Stimulated activated CD8-positive, alpha-beta memory T cell treated with anti-CD3 and anti-CD28 coated beads, Interleukin-7, amount 100 ng/mL, for 4 hours (primary cell): ENCODE data around the gene DTX3.
"Not testable (repeated sequence)": the region's sequence is repeated elsewhere in the genome, so short reads cannot be mapped to it uniquely, and the experiment has no call there.

Experiments
- DNase-seq, 2 donors: peaks; one replicate each; pipeline ENCODE4 v3.0.0-alpha.2; 2020; ENCODE audit warnings: low read depth in 2 of 2

DTX3 gene

DNA sequence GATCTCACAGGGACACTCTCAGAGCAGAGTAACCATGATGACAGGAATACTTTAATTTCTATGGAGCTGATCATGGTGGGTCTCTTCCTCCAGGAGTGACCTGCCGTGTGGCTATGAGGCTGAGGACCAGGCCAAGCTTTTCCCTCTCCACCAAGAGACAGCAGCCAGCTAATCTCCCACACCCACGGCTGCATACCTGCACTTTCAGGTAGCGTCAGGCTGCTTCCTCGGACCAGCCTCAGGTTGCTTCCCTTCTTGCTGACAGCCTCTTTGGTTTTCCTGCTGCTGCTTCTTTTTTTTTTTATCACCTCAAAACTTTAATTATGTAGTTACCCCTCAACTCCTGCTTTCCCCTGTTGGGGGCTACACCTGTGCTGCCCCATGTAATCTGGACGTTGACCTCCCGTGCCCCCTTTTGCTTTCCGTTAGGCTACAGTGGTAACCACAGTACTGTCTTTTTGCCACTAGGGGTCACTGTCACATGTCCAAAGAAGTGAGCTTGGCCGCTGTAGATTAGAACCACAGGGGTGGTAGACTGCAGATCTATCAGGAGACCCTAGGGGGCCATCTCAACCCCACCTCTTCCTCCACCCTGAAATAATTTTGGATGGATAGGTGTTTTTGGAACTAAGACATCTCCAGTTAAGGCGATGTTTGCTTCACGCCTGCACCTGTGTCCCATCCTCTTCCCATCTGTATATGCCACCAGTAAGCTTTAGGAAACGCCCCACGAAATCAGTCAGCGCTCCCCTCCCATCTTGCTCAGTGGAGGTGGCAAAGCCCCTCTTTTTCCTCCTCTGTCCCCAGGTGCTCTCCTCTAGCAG is 21.4 kb upstream of the DTX3 start:
- DNase-seq, result peak; percentile 39 to 55

DNA sequence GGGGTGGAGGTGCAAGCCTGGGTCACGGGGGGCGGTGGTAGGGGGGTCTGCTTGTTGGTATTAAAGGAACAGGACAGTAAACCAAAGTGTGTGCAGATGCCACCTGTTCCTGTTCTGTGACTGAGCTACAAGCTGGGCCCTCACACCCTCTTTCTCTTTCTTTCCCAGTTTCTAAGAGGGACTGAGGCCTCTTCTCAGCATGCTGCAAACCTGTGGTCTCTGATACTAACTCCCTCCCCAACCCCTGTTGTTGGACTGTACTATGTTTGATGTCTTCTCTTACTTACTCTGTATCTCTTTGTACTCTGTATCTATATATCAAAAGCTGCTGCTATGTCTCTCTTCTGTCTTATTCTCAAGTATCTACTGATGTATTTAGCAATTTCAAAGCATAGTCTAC is 20.6 kb upstream of the DTX3 start:
- no peak for DNase-seq

DNA sequence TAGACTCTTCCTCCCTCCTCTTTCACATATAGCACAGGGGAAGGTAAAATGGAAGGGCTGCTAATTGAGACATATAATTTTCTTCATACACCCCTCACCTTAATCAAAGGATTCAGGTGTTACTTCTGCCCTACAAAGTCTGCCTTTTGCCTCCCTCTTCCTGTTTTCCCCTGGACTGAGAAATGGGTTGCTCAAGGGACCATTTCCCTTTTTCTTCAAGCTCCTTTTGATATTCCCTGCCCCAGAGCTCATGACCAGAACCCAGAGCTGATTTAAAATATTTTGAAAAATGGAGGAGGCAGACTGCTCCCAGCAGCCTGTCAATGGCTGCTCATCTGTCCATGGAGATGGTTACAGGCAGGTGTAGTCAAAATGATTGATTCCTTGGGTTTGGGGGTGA is 19.9 kb upstream of the DTX3 start:
- no peak for DNase-seq

DNA sequence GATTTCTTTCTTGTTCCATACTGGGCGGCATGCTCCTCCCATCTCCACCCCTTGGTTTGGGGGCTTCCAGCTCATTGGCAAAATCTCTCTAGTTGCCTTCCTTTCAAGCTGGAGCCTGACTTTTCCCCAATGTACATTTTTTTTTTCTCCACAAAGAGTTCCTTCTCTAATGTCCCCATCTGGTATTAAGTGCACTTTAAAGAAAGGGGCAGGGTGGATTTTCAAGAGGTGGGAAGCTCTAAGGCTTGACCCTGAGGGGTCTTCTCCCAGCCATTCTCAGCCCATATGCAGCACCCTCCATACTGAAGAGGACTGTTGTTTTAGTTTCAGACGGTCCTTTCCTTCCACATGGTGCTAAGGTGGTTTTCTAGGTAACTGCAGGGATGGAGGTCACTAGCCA is 19.5 kb upstream of the DTX3 start:
- no peak for DNase-seq

DNA sequence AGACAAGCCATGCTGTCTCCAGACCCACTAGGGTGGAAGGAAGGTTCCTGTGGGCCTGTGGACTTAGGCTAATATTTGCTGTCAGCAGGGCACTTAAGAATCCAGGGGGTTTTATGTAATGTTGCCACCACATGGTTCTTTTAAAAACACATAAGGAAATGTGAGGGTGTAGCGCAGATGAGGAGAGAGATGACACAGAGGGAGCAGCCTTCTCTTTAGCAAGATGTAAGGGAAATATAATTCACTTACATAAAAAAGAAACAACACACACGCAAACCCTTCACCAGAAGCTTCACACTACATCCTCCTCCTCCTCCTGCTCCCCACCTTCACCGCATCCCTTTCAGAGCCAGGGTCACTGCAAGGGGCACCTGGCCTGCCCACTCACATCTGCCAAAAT is 18.5 kb upstream of the DTX3 start:
- DNase-seq, result no peak

DNA sequence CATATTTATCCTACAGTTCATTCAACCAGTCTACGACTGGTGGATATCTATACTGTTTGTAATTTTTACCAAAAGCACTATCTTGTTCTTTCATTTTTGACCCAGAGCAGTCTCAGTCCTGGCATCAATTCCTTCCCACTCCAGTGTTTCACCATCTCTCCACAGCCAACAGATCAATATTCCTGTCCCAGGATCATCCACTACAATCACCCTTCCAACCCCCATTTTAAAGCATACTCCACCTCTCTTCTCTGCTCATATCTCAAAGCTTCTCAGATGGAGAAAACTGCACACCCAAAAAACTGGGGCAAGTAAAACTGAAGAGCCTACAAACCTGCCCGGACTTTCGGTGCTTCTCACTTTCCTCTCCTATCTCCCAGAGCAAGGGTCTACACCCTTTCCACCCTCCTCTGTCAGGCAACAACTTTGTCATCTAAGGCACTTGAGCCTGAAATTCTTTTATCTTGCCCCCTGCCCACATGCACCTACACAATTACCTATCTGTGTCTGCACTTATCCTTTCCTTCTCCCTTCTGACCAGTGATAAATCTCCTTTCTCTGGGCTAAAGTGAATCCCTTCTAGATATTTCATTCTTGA is 17.7 kb upstream of the DTX3 start:
- DNase-seq, result no peak

DNA sequence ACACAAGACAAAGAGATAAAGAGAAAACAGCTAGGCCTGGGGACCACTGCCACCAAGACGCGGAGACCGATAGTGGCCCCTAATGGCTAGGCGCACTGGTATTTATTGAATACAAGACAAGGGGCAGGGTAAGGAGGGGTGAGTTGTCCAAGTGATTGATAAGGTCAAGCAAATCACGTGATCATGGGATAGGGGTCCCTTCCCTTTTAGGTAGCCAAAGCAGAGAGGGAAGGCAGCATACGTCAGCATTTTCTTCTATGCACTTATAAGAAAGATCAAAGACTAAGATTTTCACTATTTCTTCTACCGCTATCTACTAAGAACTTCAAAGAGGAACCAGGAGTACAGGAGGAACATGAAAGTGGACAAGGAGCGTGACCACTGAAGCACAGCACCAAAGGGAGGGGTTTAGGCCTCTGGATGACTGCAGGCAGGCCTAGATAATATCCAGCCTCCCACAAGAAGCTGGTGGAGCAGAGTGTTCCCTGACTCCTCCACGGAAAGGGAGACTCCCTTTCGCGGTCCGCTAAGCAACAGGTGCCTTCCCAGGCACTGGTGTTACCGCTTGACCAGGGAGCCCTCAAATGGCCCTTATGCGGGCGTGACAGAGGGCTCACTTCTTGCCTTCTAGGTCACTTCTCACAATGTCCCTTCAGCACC is 15.5 kb upstream of the DTX3 start:
- not testable (repeated sequence) for DNase-seq

DNA sequence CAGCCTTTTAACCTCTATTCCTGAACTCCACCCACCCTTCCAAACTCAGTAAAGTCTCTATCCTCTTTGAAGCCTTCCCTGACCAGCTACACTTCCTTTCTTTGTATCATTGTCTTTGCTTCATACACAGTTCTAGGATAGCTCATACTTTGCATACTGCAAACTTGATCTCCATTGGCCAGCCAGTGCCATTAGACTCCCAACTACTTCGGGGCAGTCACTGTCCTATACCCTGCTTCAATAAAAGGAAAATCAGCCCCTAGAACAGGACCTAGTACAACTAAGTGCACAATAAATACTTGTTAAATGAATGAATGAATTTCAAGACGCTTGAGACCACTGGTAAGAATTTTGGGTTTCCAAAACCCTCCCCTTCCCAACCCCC is 14.2 kb upstream of the DTX3 start:
- no peak for DNase-seq

DNA sequence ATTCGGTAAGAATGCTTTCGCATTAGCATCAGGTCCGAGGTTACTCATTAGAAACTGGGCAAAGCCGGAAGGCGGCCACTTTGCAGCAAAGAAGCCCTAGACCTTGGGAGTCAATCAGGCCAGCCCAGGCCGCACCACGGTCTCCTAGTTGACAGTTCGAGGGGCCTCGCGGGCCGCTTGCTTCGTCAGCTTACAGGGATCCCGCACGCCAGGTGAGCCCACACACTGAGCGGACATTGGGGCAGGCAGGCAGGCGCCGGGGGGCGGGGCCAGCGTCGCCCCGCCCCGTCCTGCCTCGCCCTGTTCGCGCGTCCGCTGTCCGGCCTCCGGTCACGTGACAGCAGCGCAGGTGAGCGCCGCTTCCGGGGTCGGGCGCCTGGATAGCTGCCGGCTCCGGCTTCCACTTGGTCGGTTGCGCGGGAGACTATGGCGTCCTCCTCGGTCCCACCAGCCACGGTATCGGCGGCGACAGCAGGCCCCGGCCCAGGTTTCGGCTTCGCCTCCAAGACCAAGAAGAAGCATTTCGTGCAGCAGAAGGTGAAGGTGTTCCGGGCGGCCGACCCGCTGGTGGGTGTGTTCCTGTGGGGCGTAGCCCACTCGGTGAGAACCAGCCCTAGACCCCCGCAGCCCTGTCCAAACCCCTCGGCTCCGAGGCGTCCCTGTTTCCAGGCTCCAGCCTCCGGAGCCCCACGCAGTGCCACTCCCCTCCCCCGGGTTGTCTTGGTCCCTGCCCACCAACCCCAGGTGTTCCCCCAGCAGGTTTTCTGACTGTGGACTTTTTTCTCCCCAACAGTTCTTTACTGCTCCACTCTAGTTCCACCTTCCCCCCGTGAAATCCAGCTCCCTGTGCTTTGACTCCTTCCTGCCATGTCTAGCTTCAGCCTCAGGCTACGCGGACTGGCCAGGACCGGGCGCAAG is 13.5 kb upstream of the DTX3 start, which contains the start of gene PIP4K2C:
TSS of gene PIP4K2C (plus strand) at position 329 of the 918 bp plus-strand sequence. CDS start at position 427, 98 bp downstream.
- DNase-seq, result peak; percentile 53 to 71

DNA sequence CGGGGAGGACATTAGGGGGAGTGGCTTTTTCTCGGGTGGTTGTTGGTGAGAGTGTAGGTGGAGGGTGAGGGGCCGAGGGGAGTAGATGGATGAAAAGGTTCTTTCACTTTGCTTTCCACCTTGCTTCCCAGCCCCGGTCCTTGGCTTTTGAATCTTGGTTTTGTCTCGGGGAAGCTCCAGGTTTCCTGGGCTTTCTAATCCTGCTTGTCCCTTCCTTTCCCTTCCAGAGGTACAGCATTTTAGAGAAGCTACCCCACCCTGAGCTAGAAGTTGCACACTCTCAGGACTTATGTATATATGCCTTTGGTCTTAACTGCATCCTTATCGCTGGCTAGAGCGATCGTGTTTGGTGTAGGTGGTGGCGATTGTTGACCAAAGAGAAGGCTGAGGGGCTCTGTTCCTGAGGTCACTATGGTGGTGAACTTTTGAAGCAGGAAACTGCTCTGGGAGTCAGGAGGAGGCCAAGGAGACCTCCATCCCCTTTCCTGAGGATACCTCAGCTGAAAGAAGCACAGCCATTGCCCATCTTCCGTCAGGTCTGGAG is 12.8 kb upstream of the DTX3 start:
- no peak for DNase-seq

DNA sequence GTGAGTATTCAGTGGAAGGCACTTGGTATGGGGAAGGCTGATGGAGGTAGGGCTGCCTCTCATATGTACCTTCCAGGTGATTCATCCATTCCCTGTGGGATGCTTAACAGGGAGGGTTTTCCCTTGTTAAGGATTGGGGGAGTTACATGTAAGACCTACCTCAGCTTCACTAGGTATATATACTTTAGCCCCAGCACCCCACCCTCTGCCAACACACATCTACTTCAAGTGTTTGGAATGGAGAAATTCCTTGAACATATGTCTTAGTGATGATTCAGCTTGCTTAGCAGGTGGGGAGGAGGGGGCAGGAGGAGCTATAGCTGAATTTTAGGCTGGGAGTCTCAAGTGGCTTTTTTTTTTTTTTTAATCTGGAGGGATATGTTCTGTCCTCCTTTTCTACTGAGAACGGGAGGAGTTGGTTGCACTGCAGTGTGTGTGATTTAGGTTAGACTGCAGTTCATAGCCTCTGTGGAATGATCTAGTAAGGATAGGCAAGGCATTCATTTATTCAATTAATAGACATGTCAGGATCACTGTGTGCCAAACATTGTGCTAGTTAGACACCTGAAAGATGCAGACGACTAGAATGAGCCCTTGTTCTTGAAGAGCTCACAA is 12.0 kb upstream of the DTX3 start:
- no peak for DNase-seq

DNA sequence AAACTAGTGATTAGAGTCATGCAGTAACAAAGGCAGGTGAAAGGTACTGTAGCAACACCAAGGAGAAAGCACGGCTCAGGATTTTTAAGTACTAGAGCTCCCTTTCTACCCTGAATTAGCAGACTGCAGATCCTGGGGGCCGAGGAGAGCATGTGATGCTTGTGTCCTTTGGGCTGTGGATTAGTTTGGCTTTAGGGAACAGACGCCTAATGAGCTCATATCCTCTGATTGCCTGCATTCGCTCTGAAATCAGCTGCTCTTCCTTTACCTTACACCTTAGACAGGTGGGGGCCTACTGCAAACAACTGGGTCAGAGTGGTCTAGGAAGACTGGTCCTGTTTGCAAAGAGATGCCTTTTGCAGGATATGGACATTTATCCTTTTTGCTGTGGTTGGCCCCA is 11.4 kb upstream of the DTX3 start:
- no peak for DNase-seq

DNA sequence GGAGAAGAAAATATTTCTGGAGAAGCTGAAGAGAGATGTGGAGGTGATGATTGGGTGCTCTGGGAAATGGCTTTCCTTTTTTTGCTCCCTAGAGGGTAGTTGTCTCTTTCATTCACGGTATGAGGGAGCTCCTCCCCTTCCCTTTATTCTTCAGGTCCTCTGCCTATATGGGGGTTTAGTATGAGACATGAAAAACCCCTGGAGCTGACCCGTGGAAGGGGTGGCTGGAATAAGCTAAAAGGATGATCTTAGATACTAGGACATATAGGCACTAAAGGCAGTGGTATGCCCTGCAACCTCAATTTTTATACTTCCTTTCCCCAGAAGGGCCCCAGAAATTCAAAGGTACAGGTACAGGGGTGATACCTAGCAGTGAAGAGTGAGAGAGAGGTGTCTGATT is 4.2 kb upstream of the DTX3 start:
- DNase-seq, result no peak

DNA sequence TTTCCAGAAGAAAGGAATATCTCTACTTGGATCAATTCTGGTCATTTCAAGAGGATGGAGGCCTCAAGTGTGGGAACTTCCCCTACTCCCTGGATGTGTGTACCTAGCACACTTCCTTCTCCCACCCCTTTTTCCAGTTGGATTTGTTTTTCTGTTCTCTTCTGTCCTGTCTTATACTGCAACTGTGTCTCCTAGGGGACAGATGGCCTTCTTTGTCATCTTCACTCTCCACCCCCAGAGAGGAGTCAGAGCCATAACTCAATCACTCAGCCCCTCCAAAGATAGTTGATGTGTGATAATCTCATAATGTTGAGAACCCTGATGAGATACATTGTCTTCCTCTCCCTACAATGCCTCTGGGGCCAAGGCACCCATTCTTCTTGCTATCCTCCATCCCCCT is 2.1 kb upstream of the DTX3 start:
- DNase-seq, result no peak

DNA sequence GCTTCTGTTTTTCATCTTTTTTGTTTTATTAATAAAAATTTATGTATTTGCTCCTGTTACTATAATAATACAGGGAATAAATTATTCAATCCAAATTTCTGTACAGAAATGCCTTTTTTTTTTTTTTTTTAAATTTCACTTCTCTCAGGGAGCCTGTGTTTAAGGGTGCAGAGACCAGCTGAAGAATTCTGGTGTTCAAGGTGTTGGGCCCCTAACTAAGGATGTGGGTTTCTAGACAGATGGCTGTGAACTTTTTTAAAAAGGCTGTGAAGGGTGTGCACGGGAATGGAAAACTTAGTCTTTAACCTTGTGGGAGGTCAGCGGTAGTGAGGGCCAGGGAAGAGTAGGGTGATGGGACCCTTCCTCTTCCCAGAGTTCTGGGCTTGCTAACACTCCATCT is 1.3 kb upstream of the DTX3 start:
- no peak for DNase-seq

DNA sequence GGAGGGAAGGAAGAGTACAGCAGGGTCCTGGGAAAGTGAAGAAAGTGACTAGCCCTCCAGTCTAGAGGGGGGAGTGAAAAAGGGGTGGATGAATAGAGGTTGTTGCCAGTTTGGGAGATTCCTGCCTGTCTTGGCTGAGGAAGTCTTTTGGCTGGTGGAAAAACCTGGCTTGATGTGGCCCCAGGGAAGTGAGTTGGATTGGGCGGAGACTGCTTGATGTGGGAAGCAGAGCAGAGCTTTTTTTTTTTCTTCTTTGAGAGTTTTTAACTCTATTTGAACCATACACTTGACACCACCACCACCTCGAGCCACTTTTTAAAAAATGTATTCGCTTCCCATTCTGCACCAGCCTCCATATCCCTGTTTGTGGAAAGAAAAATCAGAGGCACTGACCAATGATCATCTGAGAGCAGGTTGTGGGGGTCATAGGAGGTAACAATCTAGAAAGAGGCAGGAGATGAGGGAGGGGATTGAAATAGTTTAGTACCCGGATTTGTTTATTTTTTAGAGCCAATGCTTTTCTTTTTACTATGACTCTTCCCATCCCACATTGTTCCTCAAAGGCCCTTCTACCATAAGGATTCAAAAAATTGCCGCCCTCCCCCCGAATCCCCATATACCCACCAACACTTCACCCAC is 690 bp upstream of the DTX3 start:
- DNase-seq, result no peak

DNA sequence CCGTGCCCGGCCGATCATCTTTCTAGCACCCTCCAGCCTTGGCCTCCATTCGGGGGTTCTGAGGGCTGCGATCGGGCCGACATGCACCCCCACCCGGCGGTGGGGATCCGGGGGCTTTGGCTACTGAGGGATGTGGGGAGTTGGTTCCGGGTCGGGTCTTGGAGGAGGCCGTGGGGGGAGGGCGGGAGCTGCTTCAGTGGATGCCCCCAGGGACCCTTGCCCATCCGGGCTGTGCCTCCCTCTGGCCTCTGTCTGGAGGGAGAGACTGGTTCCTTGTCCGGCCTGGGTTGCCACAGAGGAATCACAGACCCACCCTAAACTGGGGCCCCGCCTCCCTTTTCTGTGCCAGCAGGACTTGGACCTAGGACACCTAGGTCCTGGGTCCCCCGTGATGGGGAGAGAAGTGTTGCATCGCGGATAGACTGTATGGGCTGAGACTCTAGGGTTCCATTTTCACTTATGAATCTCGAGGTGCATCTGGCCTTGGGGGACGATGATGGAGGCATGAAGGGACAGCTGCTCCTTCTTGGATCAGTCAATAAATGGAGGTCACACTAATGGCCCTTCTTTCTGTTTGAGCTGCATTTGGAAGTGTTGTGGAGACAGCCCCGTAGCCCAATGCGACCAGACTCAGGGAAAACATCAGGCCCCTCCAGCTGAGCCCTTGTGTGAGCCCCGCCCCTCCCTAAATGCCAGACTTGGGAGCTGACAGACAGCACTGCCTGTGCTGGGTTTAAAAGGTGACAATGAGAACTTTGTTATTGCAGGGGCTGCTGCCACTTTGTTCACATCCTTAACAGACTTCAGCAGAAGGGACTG is 577 bp downstream of the DTX3 start:
- DNase-seq, result no peak

DNA sequence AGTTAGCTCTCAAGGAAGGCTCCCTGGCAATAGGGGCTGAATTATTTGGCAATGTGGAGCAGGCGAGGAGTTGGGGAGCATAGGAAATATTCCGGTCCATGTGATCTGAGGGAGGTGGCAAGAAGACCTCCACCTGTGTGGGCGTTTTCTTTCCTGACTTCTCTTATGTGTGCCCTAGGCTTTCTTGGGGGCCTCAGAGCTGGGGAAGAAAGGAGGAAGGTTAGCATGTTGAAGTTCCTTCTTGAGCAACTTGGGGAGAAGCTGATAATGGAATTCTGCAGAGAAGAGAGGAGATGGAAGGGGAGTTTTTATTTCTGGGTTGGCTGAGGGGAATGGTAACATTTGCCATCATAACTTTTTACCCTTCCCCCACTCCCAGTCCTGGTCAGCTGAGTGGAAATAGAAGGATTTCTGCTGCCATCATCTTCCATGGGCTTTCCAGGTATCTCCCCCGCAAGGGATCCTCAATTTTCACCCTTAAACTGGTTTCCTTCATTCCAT is 1.2 kb downstream of the DTX3 start:
- no peak for DNase-seq

DNA sequence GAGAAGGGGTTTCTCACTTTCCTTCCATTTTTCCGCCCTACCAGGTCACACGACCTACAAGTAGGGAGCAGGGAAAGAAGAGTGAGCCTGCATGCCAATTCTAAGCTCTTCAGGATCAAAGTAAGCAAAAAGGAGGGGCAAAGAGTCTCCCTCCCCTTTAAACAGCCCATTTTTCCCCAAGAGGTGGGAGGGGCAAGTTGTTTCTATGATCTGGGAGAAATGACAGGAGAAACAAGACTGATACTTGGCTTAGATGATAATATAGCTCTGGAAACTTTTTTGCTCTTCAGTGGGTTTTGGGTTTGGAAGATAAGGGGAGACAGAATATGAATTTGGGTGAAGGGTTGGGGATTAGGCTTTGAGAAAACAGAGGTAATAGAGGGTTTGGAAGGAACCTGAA is 1.8 kb downstream of the DTX3 start:
- no peak for DNase-seq

DNA sequence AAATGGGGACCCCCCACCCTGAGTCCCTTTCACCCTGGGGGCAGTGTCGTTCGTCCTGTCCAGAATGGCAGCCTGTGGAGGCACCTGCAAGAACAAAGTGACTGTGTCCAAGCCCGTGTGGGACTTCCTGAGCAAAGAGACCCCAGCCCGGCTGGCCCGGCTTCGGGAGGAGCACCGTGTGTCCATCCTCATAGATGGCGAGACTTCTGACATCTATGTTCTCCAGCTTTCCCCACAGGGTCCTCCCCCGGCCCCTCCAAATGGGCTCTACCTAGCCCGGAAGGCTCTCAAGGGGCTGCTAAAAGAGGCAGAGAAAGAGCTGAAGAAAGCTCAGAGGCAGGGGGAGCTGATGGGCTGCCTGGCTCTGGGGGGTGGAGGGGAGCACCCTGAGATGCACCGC is 2.2 kb downstream of the DTX3 start:
- DNase-seq, result no peak
